Stomach (tissue), 9 donors: ENCODE results near the gene IL21R. TPM values are rescaled to one million over a fixed set of nuclear protein-coding genes. Genes with fewer than 3 reads are reported as not detected.
"Not testable (repeated sequence)": the region's sequence is repeated elsewhere in the genome, so short reads cannot be mapped to it uniquely, and the experiment has no call there.

Experiments used
- DNase-seq, 2 donors: peaks; one replicate each; pipeline versions ENCODE4 v3.0.0 to v3.0.0-alpha.2; 2013 to 2019
- H3K27ac ChIP-seq, 5 donors: fragments of 200-600 bp in 4 of 5; sonication (generic) in 4 of 5; one replicate each; pipeline ENCODE4 v1.5.1; 2013 to 2019; ENCODE audit warnings: mild to moderate bottlenecking in 1 of 5, moderate library complexity in 1 of 5
- H3K27me3 ChIP-seq, 3 donors: fragments of 200-600 bp; sonication (generic); one replicate each; pipeline ENCODE4 v1.5.1; 2017 to 2019; ENCODE audit warnings: mixed run types in 1 of 3
- H3K36me3 ChIP-seq, 4 donors: fragments of 200-600 bp; sonication (generic); 1 replicate in 3 of 4; 2 replicates in 1 of 4; pipeline ENCODE4 v1.5.1; 2016 to 2019
- H3K4me1 ChIP-seq, 4 donors: fragments of 200-600 bp; sonication (generic); one replicate each; pipeline ENCODE4 v1.5.1; 2016 to 2019
- H3K4me3 ChIP-seq, 4 donors: fragments of 200-600 bp; sonication (generic) in 3 of 4; one replicate each; pipeline ENCODE4 v1.5.1; 2016 to 2019; ENCODE audit warnings: mild to moderate bottlenecking in 1 of 4
- H3K9me3 ChIP-seq, 4 donors: fragments of 200-600 bp; sonication (generic); one replicate each; pipeline ENCODE4 v1.5.1; 2016 to 2019
- EP300 ChIP-seq: sonication (generic); formaldehyde crosslinking; IDR thresholded peaks from one replicate; pipeline ENCODE4 v1.6.1; 2017; ENCODE audit warnings: antibody characterized with exemption
- POLR2A ChIP-seq, 4 donors: fragments of 450-650 bp; IDR thresholded peaks; one replicate each; pipeline ENCODE4 v1.6.1; 2016; ENCODE audit warnings: antibody characterized with exemption in 4 of 4, control low read depth in 2 of 4, mild to moderate bottlenecking in 1 of 4, moderate library complexity in 1 of 4
- POLR2AphosphoS5 ChIP-seq, 3 donors: sonication (generic); formaldehyde crosslinking; IDR thresholded peaks; one replicate each; pipeline ENCODE4 v1.6.1; 2016; ENCODE audit warnings: antibody characterized with exemption in 3 of 3
- WGBS, 5 donors: extraction: QIAGEN DNeasy Blood & Tissue Kit in 3 of 5; methylation state at CpG; one replicate each; pipeline versions ENCODE4 v1.1.5 to v1.1.7; 2013 to 2018; 5-methylcytosine and 5-hydroxymethylcytosine counted together
- intact Hi-C: fragments of 100-400 bp; cut with DNase I; formaldehyde crosslinking; loops from one replicate; pipeline ENCODE4 v1.15.1; 2023; ENCODE audit warnings: low total_unique reads
- polyA plus RNA-seq, 3 donors: library from polyadenylated mRNA; stranded (reverse); fragments of 200-250 nt; gene quantifications; one replicate each; pipeline ENCODE4 v1.2.3, GENCODE V29; 2013
- total RNA-seq, 5 donors: library from RNA; depleted of rRNA; stranded (reverse); fragments of >200 nt; gene quantifications; one replicate each; pipeline versions ENCODE4 v1.1.0 to v1.2.3, GENCODE V29; 2014 to 2016
- TF ChIP-seq, protein P1 (sequence below), 7 experiments: fragments of 450-650 bp in 4 of 7; fragments of 200-600 bp in 3 of 7; sonication (generic) in 3 of 7; IDR thresholded peaks; one replicate each; pipeline ENCODE4 v1.5.1; 2016 to 2019; ENCODE audit warnings: antibody characterized with exemption in 7 of 7, control low read depth in 2 of 7, mild to moderate bottlenecking in 1 of 7
- donor health status: healthy with polysubstance abuse.
- donor health status: Bipolar disorder and iron deficiency.
- donor health status: healthy.

Gene IL21R
- total and polyA plus RNA-seq, 8 donors, result 0.14 to 0.73 (median 0.38) TPM; not detected in 4

DNA sequence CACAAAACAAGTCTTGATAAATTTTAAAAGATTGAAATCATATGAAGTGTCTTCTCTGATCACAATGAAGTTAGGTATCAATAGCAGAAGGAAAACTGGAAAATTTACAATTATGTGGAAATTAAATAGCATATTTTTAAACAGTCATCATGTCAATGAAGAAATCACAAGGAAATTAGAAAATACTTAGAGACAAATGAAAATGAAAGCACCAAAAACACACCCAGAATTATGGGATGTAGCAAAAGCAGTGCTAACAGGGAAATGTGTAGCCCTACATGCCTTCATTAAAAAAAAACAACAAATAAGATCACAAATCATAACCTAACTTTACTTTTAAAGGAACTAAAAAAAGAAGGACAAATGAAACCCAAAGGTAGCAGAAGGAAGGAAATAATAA lies 7.5 kb upstream of the IL21R start:
- no peak overlapping the region for H3K4me3 ChIP-seq
- TF ChIP-seq, protein P1, sequence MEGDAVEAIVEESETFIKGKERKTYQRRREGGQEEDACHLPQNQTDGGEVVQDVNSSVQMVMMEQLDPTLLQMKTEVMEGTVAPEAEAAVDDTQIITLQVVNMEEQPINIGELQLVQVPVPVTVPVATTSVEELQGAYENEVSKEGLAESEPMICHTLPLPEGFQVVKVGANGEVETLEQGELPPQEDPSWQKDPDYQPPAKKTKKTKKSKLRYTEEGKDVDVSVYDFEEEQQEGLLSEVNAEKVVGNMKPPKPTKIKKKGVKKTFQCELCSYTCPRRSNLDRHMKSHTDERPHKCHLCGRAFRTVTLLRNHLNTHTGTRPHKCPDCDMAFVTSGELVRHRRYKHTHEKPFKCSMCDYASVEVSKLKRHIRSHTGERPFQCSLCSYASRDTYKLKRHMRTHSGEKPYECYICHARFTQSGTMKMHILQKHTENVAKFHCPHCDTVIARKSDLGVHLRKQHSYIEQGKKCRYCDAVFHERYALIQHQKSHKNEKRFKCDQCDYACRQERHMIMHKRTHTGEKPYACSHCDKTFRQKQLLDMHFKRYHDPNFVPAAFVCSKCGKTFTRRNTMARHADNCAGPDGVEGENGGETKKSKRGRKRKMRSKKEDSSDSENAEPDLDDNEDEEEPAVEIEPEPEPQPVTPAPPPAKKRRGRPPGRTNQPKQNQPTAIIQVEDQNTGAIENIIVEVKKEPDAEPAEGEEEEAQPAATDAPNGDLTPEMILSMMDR (IDR thresholded peaks at IDR 0.05), result no peak
- H3K4me1 ChIP-seq, result no peaks in the 10 kb centered on the region
- no peak for DNase-seq
- no peak overlapping the region for H3K27ac ChIP-seq
- intact Hi-C loops, result no loop called here
- H3K36me3 ChIP-seq, result no peaks in the 10 kb centered on the region
- H3K9me3 ChIP-seq, result peaks cover 0 to 40% (median 22%) of the 10 kb centered on the region in 4 donors
- H3K27me3 ChIP-seq, result peaks cover 0 to 4% (median 0%) of the 10 kb centered on the region in 3 donors

DNA sequence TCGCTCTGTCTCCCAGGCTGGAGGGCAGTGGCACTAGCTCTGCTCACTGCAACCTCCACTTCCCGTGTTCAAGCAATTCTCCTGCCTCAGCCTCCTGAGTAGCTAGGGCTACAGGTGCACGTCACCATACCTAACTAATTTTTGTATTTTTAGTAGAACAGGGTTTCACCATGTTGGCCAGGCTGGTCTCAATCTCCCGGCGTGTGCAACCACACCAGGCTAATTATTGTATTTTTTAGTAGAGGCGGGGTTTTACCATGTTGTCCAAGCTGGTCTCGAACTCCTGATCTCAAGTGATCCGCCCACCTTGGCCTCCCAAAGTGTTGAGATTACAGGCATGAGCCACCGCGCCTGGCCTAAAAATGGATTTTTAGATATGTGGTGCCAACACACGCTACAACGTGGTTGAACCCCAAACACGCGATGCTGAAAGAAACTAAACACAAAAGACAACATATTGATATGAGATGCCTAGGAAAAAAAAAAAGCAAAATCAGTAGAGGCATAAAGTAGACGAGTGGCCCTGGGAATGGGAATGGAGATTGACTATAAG lies 3.6 kb upstream of the IL21R start:
- DNase-seq, H3K27ac ChIP-seq, intact Hi-C loops, H3K4me3 ChIP-seq, H3K36me3 ChIP-seq: not testable (repeated sequence)
- H3K9me3 ChIP-seq, result peaks cover 0 to 25% (median 12%) of the 10 kb centered on the region in 4 donors
- peaks cover 0 to 23% (median 15%) of the 10 kb centered on the region in 3 donors for H3K27me3 ChIP-seq
- 81 to 87% (median 85%) methylated on average over 15 of the region's 15 CpGs for WGBS, 5 donors
- peaks cover 4 to 20% (median 17%) of the 10 kb centered on the region in 4 donors for H3K4me1 ChIP-seq

DNA sequence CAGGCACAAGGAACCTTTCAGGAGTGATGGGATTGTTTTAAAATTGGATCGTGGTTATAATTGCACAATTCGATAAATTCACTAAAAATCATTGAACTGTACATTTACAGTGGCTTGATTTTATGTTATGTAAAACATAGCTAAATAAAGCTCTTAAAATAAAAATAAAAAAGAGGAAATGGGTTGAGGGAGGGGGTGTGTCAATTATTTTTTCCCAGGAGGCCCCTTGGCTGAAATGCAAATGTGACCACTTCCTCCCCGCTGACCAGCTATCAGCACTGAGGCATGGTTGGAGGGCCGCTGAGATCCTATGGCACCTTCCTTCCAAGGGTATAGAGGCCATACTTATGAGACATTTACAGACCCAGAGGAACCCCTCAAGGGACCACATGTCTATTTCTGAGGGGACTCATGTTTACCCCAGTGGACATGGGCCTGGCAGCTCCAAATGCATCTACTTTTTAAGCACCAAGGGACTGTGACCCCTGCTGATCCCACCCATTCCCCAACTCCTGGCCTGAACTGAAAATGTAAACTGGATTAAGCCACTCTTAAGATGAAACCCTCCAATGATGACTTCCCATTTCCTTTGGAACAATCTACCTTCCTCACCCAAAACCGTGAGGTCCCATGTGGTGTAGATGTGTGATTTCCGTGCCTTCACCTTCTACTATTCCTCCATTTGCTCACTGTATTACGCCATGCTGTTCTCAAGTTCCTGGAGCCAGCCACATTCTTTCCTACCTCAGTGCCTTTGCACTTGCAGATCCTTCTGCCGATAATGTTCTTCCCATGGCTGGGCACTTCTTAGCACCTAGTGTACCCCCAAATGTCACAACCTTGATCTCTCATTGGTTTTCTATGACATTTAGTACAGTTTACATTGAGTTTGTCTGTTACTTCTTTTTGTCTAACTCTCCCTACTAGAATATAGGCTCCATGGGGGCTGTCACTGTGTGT lies 2.8 kb upstream of the IL21R start:
- 76 to 91% (median 88%) methylated on average over 8 of the region's 8 CpGs for WGBS, 5 donors
- TF ChIP-seq, protein P1 (IDR thresholded peaks at IDR 0.05), result no peak
- TF ChIP-seq POLR2A (IDR thresholded peaks at IDR 0.05) (no peak), EP300 (no peak), POLR2AphosphoS5 (IDR thresholded peaks at IDR 0.05) (no peak)

DNA sequence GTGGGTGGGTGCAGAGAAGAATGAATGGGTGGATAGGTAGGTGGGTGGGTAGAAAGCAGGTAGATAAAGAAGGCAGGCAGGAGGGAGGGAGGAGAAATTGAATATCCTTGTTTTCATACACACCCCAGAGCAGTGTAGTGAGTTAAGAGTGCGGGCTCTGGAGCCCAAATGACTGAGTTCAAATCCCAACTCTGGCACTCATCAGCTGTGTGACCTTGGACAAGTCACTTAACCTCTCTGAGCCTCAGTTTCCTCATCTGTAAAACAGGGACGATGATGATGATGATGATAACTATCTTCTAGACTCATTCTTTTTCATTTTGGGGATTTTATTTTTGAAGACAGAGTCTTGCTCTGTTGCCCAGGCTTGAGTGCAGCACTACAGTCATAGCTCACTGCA lies 2.0 kb upstream of the IL21R start:
- no peak for DNase-seq
- intact Hi-C loops, result no loop called here
- Histone ChIP-seq H3K36me3 (no peaks in the 10 kb centered on the region), H3K27ac (no peak overlapping the region), H3K9me3 (peaks cover 0 to 15% (median 6%) of the 10 kb centered on the region in 4 donors), H3K4me3 (no peak overlapping the region), H3K27me3 (peaks cover 0 to 39% (median 20%) of the 10 kb centered on the region in 3 donors), H3K4me1 (peaks cover 4 to 20% (median 17%) of the 10 kb centered on the region in 4 donors)
- WGBS, 5 donors, result 89 to 95% (median 93%) methylated on average over 2 of the region's 2 CpGs
- TF ChIP-seq, protein P1 (IDR thresholded peaks at IDR 0.05), result no peak
- TF ChIP-seq EP300 (no peak), POLR2AphosphoS5 (IDR thresholded peaks at IDR 0.05) (no peak), POLR2A (IDR thresholded peaks at IDR 0.05) (no peak)

More for the DNA sequence above, 2.8 kb upstream of the IL21R start:
- intact Hi-C loops, result no loop called here
- no peak overlapping the region for H3K27ac ChIP-seq
- peaks cover 0 to 18% (median 9%) of the 10 kb centered on the region in 4 donors for H3K9me3 ChIP-seq
- DNase-seq, result no peak
- H3K36me3 ChIP-seq, result no peaks in the 10 kb centered on the region
- peaks cover 4 to 20% (median 17%) of the 10 kb centered on the region in 4 donors for H3K4me1 ChIP-seq
- H3K4me3 ChIP-seq, result no peak overlapping the region
- peaks cover 0 to 31% (median 20%) of the 10 kb centered on the region in 3 donors for H3K27me3 ChIP-seq
